Lower leg skin (tissue), 3 donors: Measurements from ENCODE around the gene LRG1.

Experiments used
- CTCF ChIP-seq, 3 donors: fragments of 450-650 bp; IDR thresholded peaks; one replicate each; pipeline ENCODE4 v1.5.1; 2016; ENCODE audit warnings: antibody characterized with exemption in 3 of 3, mild to moderate bottlenecking in 3 of 3, moderate library complexity in 2 of 3
- POLR2A ChIP-seq, 2 donors: fragments of 450-650 bp; IDR thresholded peaks; one replicate each; pipeline ENCODE4 v1.6.1; 2016 to 2017; ENCODE audit warnings: antibody characterized with exemption in 2 of 2, mild to moderate bottlenecking in 1 of 2, moderate library complexity in 1 of 2

DNA sequence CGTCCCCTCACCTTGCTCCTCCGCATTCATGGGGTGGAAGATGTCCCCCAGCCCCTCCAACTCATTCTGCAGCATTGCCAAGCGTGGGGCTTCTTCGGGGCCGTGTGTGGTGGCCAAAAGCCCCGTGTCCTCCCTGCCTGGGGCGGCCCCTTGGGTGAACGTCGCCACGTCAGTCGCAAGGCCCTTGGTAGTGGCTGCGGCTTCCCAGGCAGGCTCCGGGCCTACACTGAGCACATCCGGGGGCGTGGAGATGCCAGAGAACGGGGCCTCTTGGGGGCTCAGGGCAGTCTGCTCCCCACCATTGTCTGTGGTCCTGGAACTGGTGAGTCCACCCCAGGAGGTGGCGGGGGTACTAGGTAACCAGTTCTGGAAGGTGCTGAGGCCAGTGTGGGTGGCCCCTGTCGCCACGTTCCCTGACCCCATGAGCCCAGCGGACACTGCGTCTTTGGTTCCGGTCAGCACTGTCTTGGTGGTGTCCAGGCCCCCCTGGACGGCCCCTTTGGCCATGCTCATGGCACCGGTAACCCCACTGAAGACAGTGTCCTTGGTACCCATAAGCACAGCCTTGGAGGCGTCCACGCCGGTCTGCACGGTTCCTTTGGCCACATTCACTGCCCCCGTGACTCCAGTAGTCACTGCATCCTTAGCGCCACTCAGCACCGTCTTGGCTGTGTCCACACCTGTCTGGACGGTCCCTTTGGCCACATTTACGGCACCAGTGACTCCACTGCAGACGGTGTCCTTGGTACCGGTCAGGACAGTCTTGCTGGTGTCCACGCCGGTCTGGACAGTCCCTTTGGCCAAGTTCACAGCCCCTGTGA is 29.2 kb downstream of the LRG1 start:
- TF ChIP-seq CTCF (IDR thresholded peaks at IDR 0.05), result no peak
- no peak for TF ChIP-seq POLR2A (IDR thresholded peaks at IDR 0.05)
